Endothelial cell of umbilical vein (primary cell): Measurements from ENCODE around the gene PIGV. TPM values are rescaled to one million over a fixed set of nuclear protein-coding genes. Genes with fewer than 3 reads are reported as not detected.

ENCODE experiments used
- BruUV-seq: library from RNA; stranded (reverse); fragments of 400-500 nt; replicated peaks from 2 replicates; lab custom pipeline; 2021; lab: Mats Ljungman, UMichigan
- CTCF ChIA-PET: fragments of 300-600, 350-600 bp; sonication (Branson Sonifier 250); formaldehyde crosslinking; loops from one replicate; lab custom pipeline; 2021; ENCODE audit warnings: antibody characterized with exemption, inconsistent platforms; lab: Charles Lee
- POLR2A ChIA-PET: fragments of 300-600, 350-600 bp; sonication (Branson Sonifier 250); formaldehyde crosslinking; loops from one replicate; lab custom pipeline; 2021; ENCODE audit warnings: antibody characterized with exemption, inconsistent platforms; lab: Charles Lee
- DNase-seq: peaks from one replicate; pipeline ENCODE4 v3.0.0-alpha.2; 2011; ENCODE audit warnings: low read depth, low spot score
- FAIRE-seq: peaks from 2 replicates; lab custom pipeline; 2011; peaks lifted over from hg19 to GRCh38; lab: Jason Lieb, UNC
- H2AFZ ChIP-seq: 2 replicates; pipeline ENCODE4 v1.6.0; 2012; ENCODE audit warnings: low read depth, low read length, control low read depth, inconsistent platforms
- H3K27ac ChIP-seq: 2 replicates; pipeline ENCODE4 v1.5.1; 2011; ENCODE audit warnings: low read depth, mild to moderate bottlenecking, control low read depth, low read length, moderate library complexity; ENCODE audit not compliant: insufficient read depth
- H3K27me3 ChIP-seq, 2 experiments: 2 replicates each; pipeline versions ENCODE4 v1.6.0 to v1.6.1; 2011; ENCODE audit warnings: low read length in 2 of 2, mixed read lengths in 1 of 2; ENCODE audit not compliant: control insufficient read depth in 2 of 2, insufficient read depth in 2 of 2
- H3K36me3 ChIP-seq, 2 experiments: 2 replicates in 1 of 2; 3 replicates in 1 of 2; pipeline ENCODE4 v1.5.1; 2011; ENCODE audit warnings: low read length in 2 of 2, mild to moderate bottlenecking in 1 of 2, moderate library complexity in 1 of 2; ENCODE audit not compliant: control insufficient read depth in 2 of 2, insufficient read depth in 2 of 2; ENCODE audit errors: extremely low read depth in 1 of 2
- H3K4me1 ChIP-seq: 3 replicates; pipeline ENCODE4 v1.5.1; 2011; ENCODE audit warnings: mild to moderate bottlenecking, low read length; ENCODE audit not compliant: control insufficient read depth, insufficient read depth; ENCODE audit errors: extremely low read depth
- H3K4me2 ChIP-seq: 2 replicates; pipeline ENCODE4 v1.6.1; 2011; ENCODE audit warnings: low read length, control low read depth, mixed read lengths; ENCODE audit not compliant: insufficient read depth
- H3K4me3 ChIP-seq, 3 experiments: fragments of 200-600 bp in 1 of 3; sonication (generic), shearing (Covaris generic) in 1 of 3; replicated peaks in 1 of 3; 2 replicates each; pipeline ENCODE4 v1.5.1; 2011 to 2016; ENCODE audit warnings: control low read depth in 3 of 3, low read length in 3 of 3, mild to moderate bottlenecking in 2 of 3, inconsistent platforms in 1 of 3, low read depth in 1 of 3, moderate library complexity in 1 of 3; ENCODE audit not compliant: insufficient read depth in 1 of 3
- H3K79me2 ChIP-seq: 2 replicates; pipeline ENCODE4 v1.6.0; 2012; ENCODE audit warnings: low read length, inconsistent platforms; ENCODE audit not compliant: control insufficient read depth, insufficient read depth
- H3K9ac ChIP-seq: replicated peaks from 2 replicates; pipeline ENCODE3; 2011; ENCODE audit warnings: low read length, control low read depth; ENCODE audit not compliant: insufficient read depth; ENCODE audit errors: extremely low read depth
- H3K9me1 ChIP-seq: replicated peaks from 3 replicates; pipeline ENCODE4 v1.6.0; 2011; ENCODE audit warnings: mild to moderate bottlenecking, low read length; ENCODE audit not compliant: control insufficient read depth, insufficient read depth; ENCODE audit errors: extremely low read depth
- H3K9me3 ChIP-seq: replicated peaks from 2 replicates; pipeline ENCODE4 v1.5.1; 2012; ENCODE audit warnings: low read length, inconsistent platforms; ENCODE audit not compliant: control insufficient read depth, insufficient read depth
- H4K20me1 ChIP-seq: replicated peaks from 2 replicates; pipeline ENCODE3; 2011; ENCODE audit warnings: mild to moderate bottlenecking, low read length; ENCODE audit not compliant: control insufficient read depth, insufficient read depth; ENCODE audit errors: extremely low read depth
- CTCF ChIP-seq, 2 donors: IDR thresholded peaks; 1 replicate in 1 of 2; 2 replicates in 1 of 2; pipeline ENCODE4 v1.5.1; 2011; ENCODE audit warnings: low read length in 2 of 2, mild to moderate bottlenecking in 2 of 2, moderate library complexity in 2 of 2, control low read depth in 1 of 2, inconsistent platforms in 1 of 2, low read depth in 1 of 2; ENCODE audit not compliant: insufficient read depth in 1 of 2; ENCODE audit errors: extremely low read depth in 1 of 2
- EZH2 ChIP-seq: IDR thresholded peaks from 2 replicates; pipeline ENCODE4 v1.6.1; 2012; ENCODE audit warnings: borderline replicate concordance, low read depth, mild to moderate bottlenecking, moderate library complexity, low read length, inconsistent platforms; ENCODE audit not compliant: severe bottlenecking
- FOS ChIP-seq: IDR thresholded peaks from 2 replicates; pipeline ENCODE4 v1.6.1; 2011; ENCODE audit warnings: mild to moderate bottlenecking, low read length, moderate library complexity, borderline replicate concordance; ENCODE audit not compliant: insufficient read depth
- GATA2 ChIP-seq: IDR thresholded peaks from 2 replicates; pipeline ENCODE4 v1.7.0; 2011; ENCODE audit warnings: low read depth, mild to moderate bottlenecking, moderate library complexity, mixed read lengths, low read length; ENCODE audit not compliant: insufficient read length, insufficient read depth
- JUN ChIP-seq: IDR thresholded peaks from 2 replicates; pipeline ENCODE4 v1.6.1; 2011; ENCODE audit warnings: borderline replicate concordance, low read depth; ENCODE audit not compliant: insufficient read length, insufficient read depth
- MAX ChIP-seq: IDR thresholded peaks from 2 replicates; pipeline ENCODE4 v1.6.1; 2011; ENCODE audit not compliant: insufficient read depth, insufficient read length
- MYC ChIP-seq: IDR thresholded peaks from one replicate; pipeline ENCODE4 v1.6.1; 2011; ENCODE audit warnings: mild to moderate bottlenecking, low read depth, low read length
- POLR2A ChIP-seq: IDR thresholded peaks from 2 replicates; pipeline ENCODE4 v1.6.1; 2012; ENCODE audit warnings: low read depth, mild to moderate bottlenecking, control low read depth, low read length
- POLR2AphosphoS5 ChIP-seq: IDR thresholded peaks from 2 replicates; pipeline ENCODE4 v1.6.1; 2012; ENCODE audit warnings: low read depth, mild to moderate bottlenecking, control low read depth, low read length, moderate library complexity; ENCODE audit not compliant: insufficient read depth
- dilution Hi-C: fragments of 300-500 bp; cut with MboI; formaldehyde crosslinking; loops from one replicate; pipeline ENCODE4 v1.15.0; 2019; ENCODE audit warnings: low sequenced_read_pairs; ENCODE audit not compliant: extremely low pct_ligation_motif_present
- intact Hi-C: fragments of 100-400 bp; cut with micrococcal nuclease; formaldehyde crosslinking; loops from one replicate; pipeline ENCODE4 v1.10.0; 2022
- polyA plus RNA-seq, 4 experiments: library from polyadenylated mRNA; depleted of rRNA in 3 of 4; stranded (reverse) in 3 of 4; unstranded in 1 of 4; fragments of >200 nt; gene quantifications; 2 replicates each; pipeline versions ENCODE4 v1.2.1 to v1.2.3, GENCODE V29; 2011 to 2012; ENCODE audit warnings: missing spikeins in 1 of 4
- total RNA-seq: library from RNA; stranded (reverse); gene quantifications from 2 replicates; pipeline ENCODE4 v1.2.3, GENCODE V29; 2021

PIGV gene
- total and polyA plus RNA-seq, 2 donors (not counting 3 experiments of a cell fraction or from before 2014, with no cell fraction given) = 7.5 to 11.9 TPM

- H3K4me2 ChIP-seq = no peak overlapping the region
- no peak for FAIRE-seq
Observed at GRCh38 chr1:26828411-26828991, 40.8 kb downstream of the PIGV start.

DNA sequence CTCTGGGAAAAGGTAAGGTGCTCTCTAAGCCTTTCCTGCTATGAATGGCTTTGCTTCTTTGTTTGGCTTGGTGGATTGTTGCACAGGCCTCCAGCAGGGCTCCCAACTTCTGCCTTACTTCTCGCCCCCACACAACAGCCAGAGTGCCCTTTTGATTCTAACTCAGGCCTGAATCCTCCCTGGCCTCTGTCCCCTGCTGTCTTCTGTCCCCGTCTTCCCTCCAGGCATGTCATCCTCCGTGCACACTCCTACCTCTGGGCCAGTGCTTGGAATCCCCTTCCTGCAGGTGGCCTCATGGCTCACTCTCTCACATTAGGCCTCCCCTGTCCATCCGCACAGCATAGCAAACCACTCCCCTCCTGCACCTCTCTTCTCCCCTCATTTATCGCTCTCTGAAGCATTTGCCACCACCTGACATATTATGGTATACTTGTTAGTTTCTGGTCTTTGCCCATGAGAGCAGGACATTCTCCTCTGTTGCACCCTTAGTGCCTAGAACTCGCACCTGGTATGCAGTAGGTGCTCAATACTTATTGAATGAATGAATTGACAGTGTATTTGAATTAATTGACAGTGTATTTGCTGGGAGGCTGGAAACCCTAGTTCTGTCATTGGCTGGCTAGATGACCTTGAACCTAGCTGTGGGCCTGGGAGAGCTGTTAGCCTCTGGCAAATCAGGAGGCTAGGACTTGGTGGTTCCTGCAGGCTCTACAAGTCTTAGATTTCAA lies 41.6 kb downstream of the PIGV start:
- H3K27me3 ChIP-seq = no peaks in the 10 kb centered on the region
- H3K9me1 ChIP-seq = no peaks in the 10 kb centered on the region
- H3K36me3 ChIP-seq = peaks cover 0 to 21% of the 10 kb centered on the region in 2 experiments
- no peaks in the 10 kb centered on the region for H4K20me1 ChIP-seq
- H3K4me3 ChIP-seq = no peak overlapping the region
- H3K79me2 ChIP-seq = peaks cover 26% of the 10 kb centered on the region
- POLR2A ChIA-PET = interaction anchor here (1.1 kb wide), 1 partner anchor 19 kb away, joined by 4 read pairs; no protein-coding TSS in a partner anchor
- intact Hi-C loops = no loop called here
- DNase-seq (no peak), FAIRE-seq (no peak)
- no peak overlapping the region for H3K27ac ChIP-seq
- CTCF ChIA-PET = interaction anchor here (1.4 kb wide), 1 partner anchor 227 kb away, joined by 3 read pairs; no protein-coding TSS in a partner anchor
- dilution Hi-C loops = no loop called here
- TF ChIP-seq MAX (no peak), FOS (no peak), GATA2 (no peak), JUN (no peak), EZH2 (no peak), POLR2A (no peak), CTCF (IDR thresholded peaks at IDR 0.05; ENCODE audit: extremely low read depth in 1 of 2, insufficient read depth in 1 of 2, low read depth in 1 of 2, low read length in 2 of 2) (no peak), POLR2AphosphoS5 (no peak), MYC (no peak)
- no peak overlapping the region for H3K9ac ChIP-seq
- no TSS peak for BruUV-seq
- no peaks in the 10 kb centered on the region for H3K9me3 ChIP-seq
- H2AFZ ChIP-seq = no peak overlapping the region
- H3K4me2 ChIP-seq = no peak overlapping the region
- peaks cover 11% of the 10 kb centered on the region for H3K4me1 ChIP-seq

More at GRCh38 chr1:26828411-26828991, 40.8 kb downstream of the PIGV start:
- Histone ChIP-seq H3K27ac (no peak overlapping the region), H4K20me1 (no peaks in the 10 kb centered on the region), H2AFZ (no peak overlapping the region), H3K27me3 (no peaks in the 10 kb centered on the region), H3K4me3 (no peak overlapping the region), H3K79me2 (peaks cover 26% of the 10 kb centered on the region), H3K9me1 (no peaks in the 10 kb centered on the region), H3K9me3 (no peaks in the 10 kb centered on the region), H3K4me1 (peaks cover 11% of the 10 kb centered on the region), H3K36me3 (peaks cover 0 to 15% of the 10 kb centered on the region in 2 experiments), H3K9ac (no peak overlapping the region)
- no TSS peak for BruUV-seq
- dilution Hi-C loops (no loop called here), intact Hi-C loops (no loop called here)
- no peak for DNase-seq
- POLR2A ChIA-PET = interaction anchor here (1.1 kb wide), 1 partner anchor 20 kb away, joined by 4 read pairs; no protein-coding TSS in a partner anchor
- TF ChIP-seq JUN (no peak), POLR2AphosphoS5 (no peak), MYC (no peak)
- CTCF ChIA-PET = no interaction called here
